ENCODE measurements around the gene SLC36A2. TPM values are rescaled to one million over a fixed set of nuclear protein-coding genes. Genes with fewer than 3 reads are reported as not detected.

The SLC36A2 gene
- total RNA-seq, 2 donors from 2014 or later, result not detected

- no peak for DNase-seq
- intact Hi-C loops (cut with DNase I), result no loop called here
- no peak for TF ChIP-seq CTCF (IDR thresholded peaks at IDR 0.05)
Measured at GRCh38 chr5:151295138-151295537, 52.2 kb downstream of the SLC36A2 start.

GRCh38 chr5:151293624-151294023 is 53.7 kb downstream of the SLC36A2 start:
- no peak for TF ChIP-seq CTCF (IDR thresholded peaks at IDR 0.05)
- H3K9me3 ChIP-seq, result no peaks in the 10 kb centered on the region
- H3K4me1 ChIP-seq, result no peaks in the 10 kb centered on the region
- no peak overlapping the region for H3K4me3 ChIP-seq
- H3K36me3 ChIP-seq, result no peaks in the 10 kb centered on the region
- intact Hi-C loops (cut with DNase I), result no loop called here
- H3K9ac ChIP-seq (ENCODE audit: low read depth in 2 of 2, low read length in 2 of 2), result no peak overlapping the region
- no peak for DNase-seq
- H3K27me3 ChIP-seq, result no peaks in the 10 kb centered on the region
- no peak overlapping the region for H3K27ac ChIP-seq

More at GRCh38 chr5:151295138-151295537, 52.2 kb downstream of the SLC36A2 start:
- no peak overlapping the region for H3K9ac ChIP-seq (ENCODE audit: low read depth in 2 of 2, low read length in 2 of 2)
- no peaks in the 10 kb centered on the region for H3K4me1 ChIP-seq
- no peaks in the 10 kb centered on the region for H3K36me3 ChIP-seq
- no peak overlapping the region for H3K27ac ChIP-seq
- H3K4me3 ChIP-seq, result no peak overlapping the region
- no peaks in the 10 kb centered on the region for H3K27me3 ChIP-seq
- no peaks in the 10 kb centered on the region for H3K9me3 ChIP-seq

- Histone ChIP-seq H3K4me1 (no peaks in the 10 kb centered on the region), H3K36me3 (no peaks in the 10 kb centered on the region), H3K27ac (no peak overlapping the region), H3K27me3 (no peaks in the 10 kb centered on the region), H3K9me3 (no peaks in the 10 kb centered on the region), H3K9ac (ENCODE audit: low read depth in 2 of 2, low read length in 2 of 2) (no peak overlapping the region), H3K4me3 (no peak overlapping the region)
- intact Hi-C loops (cut with DNase I), result no loop called here
- no peak for DNase-seq
- TF ChIP-seq CTCF (IDR thresholded peaks at IDR 0.05), result no peak
Measured at GRCh38 chr5:151288180-151288579, 59.2 kb downstream of the SLC36A2 start.

GRCh38 chr5:151286246-151286645 is 61.1 kb downstream of the SLC36A2 start:
- Histone ChIP-seq H3K36me3 (no peaks in the 10 kb centered on the region), H3K9ac (ENCODE audit: low read depth in 2 of 2, low read length in 2 of 2) (no peak overlapping the region), H3K27me3 (no peaks in the 10 kb centered on the region), H3K4me1 (no peaks in the 10 kb centered on the region), H3K4me3 (no peak overlapping the region), H3K27ac (no peak overlapping the region), H3K9me3 (no peaks in the 10 kb centered on the region)
- intact Hi-C loops (cut with DNase I), result no loop called here
- DNase-seq, result no peak
- no peak for TF ChIP-seq CTCF (IDR thresholded peaks at IDR 0.05)

GRCh38 chr5:151285683-151286082 is 61.7 kb downstream of the SLC36A2 start:
- H3K4me1 ChIP-seq, result no peaks in the 10 kb centered on the region
- no peak for TF ChIP-seq CTCF (IDR thresholded peaks at IDR 0.05)
- H3K36me3 ChIP-seq, result no peaks in the 10 kb centered on the region
- no peaks in the 10 kb centered on the region for H3K9me3 ChIP-seq
- H3K4me3 ChIP-seq, result no peak overlapping the region
- intact Hi-C loops (cut with DNase I), result no loop called here
- no peak for DNase-seq
- H3K27ac ChIP-seq, result no peak overlapping the region
- H3K27me3 ChIP-seq, result no peaks in the 10 kb centered on the region
- no peak overlapping the region for H3K9ac ChIP-seq (ENCODE audit: low read depth in 2 of 2, low read length in 2 of 2)
